22Rv1 (cell line): ENCODE results near the gene KCNK18.

Experiments
- ZFX ChIP-seq: fragments of 450-650 bp; IDR thresholded peaks from 2 replicates; pipeline ENCODE4 v1.6.1; 2017; ENCODE audit warnings: antibody characterized with exemption, borderline replicate concordance
- TF ChIP-seq, protein P1 (sequence below): fragments of 450-650 bp; IDR thresholded peaks from 2 replicates; pipeline ENCODE4 v1.5.1; 2017; ENCODE audit warnings: mild to moderate bottlenecking

DNA sequence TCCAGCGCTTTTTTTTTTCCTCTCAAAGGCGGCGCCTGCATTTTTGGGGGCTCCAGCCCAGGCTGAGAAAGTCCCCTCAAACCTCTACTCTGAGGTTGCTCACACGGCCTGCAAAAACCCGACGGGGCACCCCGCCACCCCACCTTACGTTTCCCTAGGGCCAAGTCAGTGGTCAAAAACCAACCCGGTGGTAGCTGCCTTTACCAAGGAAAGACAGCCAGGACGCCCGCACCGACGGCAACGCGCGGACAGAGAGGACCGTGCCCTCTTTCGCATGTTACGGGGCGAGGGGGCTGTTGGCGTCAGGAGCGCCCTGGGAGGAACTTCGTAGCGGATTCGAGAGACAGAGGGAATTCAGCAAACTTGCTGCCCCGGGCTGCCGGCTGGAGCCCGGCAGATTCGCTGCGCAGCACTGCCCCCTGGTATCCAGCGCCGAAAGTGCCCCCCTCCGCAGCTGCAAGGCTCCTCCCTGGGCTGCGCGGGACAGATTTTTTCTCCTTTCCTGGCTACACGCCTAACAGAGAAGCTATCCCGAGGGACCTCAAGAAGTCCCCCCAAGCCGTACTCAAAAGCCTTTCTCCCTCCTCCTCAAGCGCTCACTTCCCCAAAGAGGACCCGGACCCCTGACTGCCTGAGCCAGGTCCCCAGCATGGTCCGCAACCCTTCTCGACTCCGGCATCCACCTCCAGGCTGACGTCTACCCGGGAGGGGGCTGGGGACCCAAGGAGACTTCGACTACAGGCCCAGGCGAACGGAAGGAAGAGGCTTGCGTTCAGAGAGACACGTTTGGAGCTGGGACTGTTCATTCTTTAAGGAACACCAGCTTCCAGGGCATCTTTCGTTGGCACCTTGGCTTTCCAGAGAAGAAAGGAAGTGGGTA is 31.5 kb upstream of the KCNK18 start:
- TF ChIP-seq, protein P1, sequence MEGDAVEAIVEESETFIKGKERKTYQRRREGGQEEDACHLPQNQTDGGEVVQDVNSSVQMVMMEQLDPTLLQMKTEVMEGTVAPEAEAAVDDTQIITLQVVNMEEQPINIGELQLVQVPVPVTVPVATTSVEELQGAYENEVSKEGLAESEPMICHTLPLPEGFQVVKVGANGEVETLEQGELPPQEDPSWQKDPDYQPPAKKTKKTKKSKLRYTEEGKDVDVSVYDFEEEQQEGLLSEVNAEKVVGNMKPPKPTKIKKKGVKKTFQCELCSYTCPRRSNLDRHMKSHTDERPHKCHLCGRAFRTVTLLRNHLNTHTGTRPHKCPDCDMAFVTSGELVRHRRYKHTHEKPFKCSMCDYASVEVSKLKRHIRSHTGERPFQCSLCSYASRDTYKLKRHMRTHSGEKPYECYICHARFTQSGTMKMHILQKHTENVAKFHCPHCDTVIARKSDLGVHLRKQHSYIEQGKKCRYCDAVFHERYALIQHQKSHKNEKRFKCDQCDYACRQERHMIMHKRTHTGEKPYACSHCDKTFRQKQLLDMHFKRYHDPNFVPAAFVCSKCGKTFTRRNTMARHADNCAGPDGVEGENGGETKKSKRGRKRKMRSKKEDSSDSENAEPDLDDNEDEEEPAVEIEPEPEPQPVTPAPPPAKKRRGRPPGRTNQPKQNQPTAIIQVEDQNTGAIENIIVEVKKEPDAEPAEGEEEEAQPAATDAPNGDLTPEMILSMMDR = peak; percentile 79
- TF ChIP-seq ZFX = no peak
